Activated CD4-positive, alpha-beta T cell treated with anti-CD3 and anti-CD28 coated beads for 1 hour (primary cell): ENCODE measurements around the gene PRKAR1B.
"Not testable (repeated sequence)": the region's sequence is repeated elsewhere in the genome, so short reads cannot be mapped to it uniquely, and the experiment has no call there.

Experiments
- DNase-seq: peaks from one replicate; pipeline ENCODE4 v3.0.0-alpha.2; 2020

The PRKAR1B gene

GRCh38 chr7:551615-551970 is 175.5 kb downstream of the PRKAR1B start:
- DNase-seq = not testable (repeated sequence)

- DNase-seq = no peak
Observed at GRCh38 chr7:550881-551614, 176.0 kb downstream of the PRKAR1B start.

GRCh38 chr7:549891-550625 is 177.0 kb downstream of the PRKAR1B start:
- no peak for DNase-seq

- DNase-seq = no peak
Observed at GRCh38 chr7:549066-549890, 177.8 kb downstream of the PRKAR1B start.

GRCh38 chr7:548401-548800 is 178.7 kb downstream of the PRKAR1B start:
- DNase-seq = no peak

- DNase-seq = no peak
Observed at GRCh38 chr7:545470-545869, 181.6 kb downstream of the PRKAR1B start.

- DNase-seq = no peak
Observed at GRCh38 chr7:544338-545221, 182.5 kb downstream of the PRKAR1B start.

- DNase-seq = no peak
Observed at GRCh38 chr7:543501-544337, 183.4 kb downstream of the PRKAR1B start.

GRCh38 chr7:542713-543500 is 184.2 kb downstream of the PRKAR1B start:
- no peak for DNase-seq

- DNase-seq = no peak
Observed at GRCh38 chr7:542131-542712, 184.9 kb downstream of the PRKAR1B start.

GRCh38 chr7:541661-542060 is 185.4 kb downstream of the PRKAR1B start:
- DNase-seq = no peak

- no peak for DNase-seq
Observed at GRCh38 chr7:540997-541396, 186.1 kb downstream of the PRKAR1B start.

GRCh38 chr7:540579-540978 is 186.5 kb downstream of the PRKAR1B start:
- DNase-seq = no peak

- DNase-seq = no peak
Observed at GRCh38 chr7:539731-540411, 187.2 kb downstream of the PRKAR1B start.

GRCh38 chr7:538764-539685 is 188.1 kb downstream of the PRKAR1B start:
- DNase-seq = no peak

- no peak for DNase-seq
Observed at GRCh38 chr7:537911-538634, 189.0 kb downstream of the PRKAR1B start.

- no peak for DNase-seq
Observed at GRCh38 chr7:536231-536630, 190.8 kb downstream of the PRKAR1B start.

GRCh38 chr7:534959-535358 is 192.1 kb downstream of the PRKAR1B start:
- DNase-seq = no peak
